Measurements from ENCODE around the gene SUMF1.

- no peak for TF ChIP-seq FOXM1 (IDR thresholded peaks at IDR 0.05; ENCODE audit: borderline replicate concordance, low read depth)
- no peak for TF ChIP-seq TCF12 (IDR thresholded peaks at IDR 0.05; ENCODE audit: low read depth)
- TF ChIP-seq CEBPB (IDR thresholded peaks at IDR 0.05), result no peak
- no peak for TF ChIP-seq NFIC (IDR thresholded peaks at IDR 0.05)
- no peak for TF ChIP-seq TEAD4 (IDR thresholded peaks at IDR 0.05)
- TF ChIP-seq CREB1 (IDR thresholded peaks at IDR 0.05; ENCODE audit: low read depth), result no peak
- no peak for TF ChIP-seq MAX (IDR thresholded peaks at IDR 0.05)
- no peak for TF ChIP-seq USF1 (IDR thresholded peaks at IDR 0.05)
- TF ChIP-seq EP300 (IDR thresholded peaks at IDR 0.05; ENCODE audit: borderline replicate concordance), result no peak
These were observed 110.9 kb downstream of the SUMF1 start for GRCh38 chr3:4356220-4356540.

All from Ishikawa (cell line).